Activated CD8-positive, alpha-beta memory T cell treated with anti-CD3 and anti-CD28 coated beads, Interleukin-2, amount 50 U/mL, for 48 hours (primary cell): ENCODE results near the gene CELA2A.
A peak's percentile ranks its signal among the peaks of the same experiment; 100 is the strongest.

Source experiments
- DNase-seq: peaks from one replicate; pipeline ENCODE4 v3.0.0-alpha.2; 2020

Gene CELA2A

GRCh38 chr1:15456313-15456954 lies at the start of gene CELA2A:
TSS of gene CELA2A (plus strand) at chr1:15456732. CDS start at chr1:15456754, 22 bp downstream.
- no peak for DNase-seq

- no peak for DNase-seq
Observed at GRCh38 chr1:15407580-15407979, 49.0 kb upstream of the CELA2A start.

- DNase-seq = no peak
Observed at GRCh38 chr1:15408890-15409387, 47.6 kb upstream of the CELA2A start.

- peak; percentile 87 for DNase-seq
Observed at GRCh38 chr1:15409388-15410222, 46.9 kb upstream of the CELA2A start, which contains the start of gene EFHD2. TSS of gene EFHD2 (plus strand) at chr1:15409888. CDS start at chr1:15409972, 84 bp downstream.

GRCh38 chr1:15410223-15410883 lies 46.2 kb upstream of the CELA2A start:
- peak; percentile 67 for DNase-seq

GRCh38 chr1:15410884-15411245 lies 45.7 kb upstream of the CELA2A start:
- peak; percentile 65 for DNase-seq

GRCh38 chr1:15411593-15412137 lies 44.9 kb upstream of the CELA2A start:
- peak; percentile 73 for DNase-seq

GRCh38 chr1:15412175-15412800 lies 44.2 kb upstream of the CELA2A start:
- DNase-seq = peak; percentile 80

GRCh38 chr1:15412843-15413242 lies 43.7 kb upstream of the CELA2A start:
- no peak for DNase-seq

- DNase-seq = no peak
Observed at GRCh38 chr1:15413563-15414444, 42.7 kb upstream of the CELA2A start.

GRCh38 chr1:15414445-15414983 lies 42.0 kb upstream of the CELA2A start:
- no peak for DNase-seq

GRCh38 chr1:15417059-15417934 lies 39.2 kb upstream of the CELA2A start:
- peak; percentile 69 for DNase-seq

GRCh38 chr1:15418806-15419515 lies 37.6 kb upstream of the CELA2A start:
- no peak for DNase-seq

GRCh38 chr1:15420853-15421465 lies 35.6 kb upstream of the CELA2A start:
- DNase-seq = no peak

- DNase-seq = no peak
Observed at GRCh38 chr1:15422871-15423270, 33.7 kb upstream of the CELA2A start.

GRCh38 chr1:15423355-15424077 lies 33.0 kb upstream of the CELA2A start:
- no peak for DNase-seq

- no peak for DNase-seq
Observed at GRCh38 chr1:15424146-15424667, 32.3 kb upstream of the CELA2A start.

- no peak for DNase-seq
Observed at GRCh38 chr1:15424981-15425380, 31.6 kb upstream of the CELA2A start.
